Right atrium auricular region (tissue), 2 donors: ENCODE results near the gene ZNF280B. TPM values are rescaled to one million over a fixed set of nuclear protein-coding genes. Genes with fewer than 3 reads are reported as not detected.
"Not testable (repeated sequence)": the region's sequence is repeated elsewhere in the genome, so short reads cannot be mapped to it uniquely, and the experiment has no call there.

Experiments
- DNase-seq: peaks from one replicate; pipeline ENCODE4 v3.0.0-alpha.2; 2019; ENCODE audit warnings: low spot score
- H3K27ac ChIP-seq, 2 donors: fragments of 200-600 bp; sonication (generic); 1 replicate in 1 of 2; 2 replicates in 1 of 2; pipeline ENCODE4 v1.5.1; 2016 to 2019
- H3K27me3 ChIP-seq, 2 donors: fragments of 200-600 bp; sonication (generic); one replicate each; pipeline versions ENCODE4 v1.5.1 to v1.6.0; 2017 to 2019
- H3K36me3 ChIP-seq: fragments of 200-600 bp; sonication (generic); one replicate; pipeline ENCODE4 v1.5.1; 2016
- H3K4me1 ChIP-seq, 2 donors: fragments of 200-600 bp; sonication (generic); one replicate each; pipeline versions ENCODE4 v1.5.1 to v1.6.0; 2017 to 2019
- H3K4me3 ChIP-seq, 2 donors: fragments of 200-600 bp; sonication (generic); 1 replicate in 1 of 2; 2 replicates in 1 of 2; pipeline ENCODE4 v1.5.1; 2017 to 2019; ENCODE audit warnings: mild to moderate bottlenecking in 1 of 2, moderate library complexity in 1 of 2
- H3K9me3 ChIP-seq, 2 donors: fragments of 200-600 bp; sonication (generic); one replicate each; pipeline ENCODE4 v1.5.1; 2019
- CTCF ChIP-seq, 2 donors: fragments of 200-600 bp; sonication (generic); IDR thresholded peaks; one replicate each; pipeline ENCODE4 v1.5.1; 2019; ENCODE audit warnings: antibody characterized with exemption in 2 of 2
- total RNA-seq, 2 donors: library from RNA; depleted of rRNA; stranded (reverse); fragments of >200 nt; gene quantifications; one replicate each; pipeline ENCODE4 v1.1.0, GENCODE V29; 2016

The ZNF280B gene
- total RNA-seq, 2 donors from 2014 or later = 1.1 to 1.2 TPM

DNA sequence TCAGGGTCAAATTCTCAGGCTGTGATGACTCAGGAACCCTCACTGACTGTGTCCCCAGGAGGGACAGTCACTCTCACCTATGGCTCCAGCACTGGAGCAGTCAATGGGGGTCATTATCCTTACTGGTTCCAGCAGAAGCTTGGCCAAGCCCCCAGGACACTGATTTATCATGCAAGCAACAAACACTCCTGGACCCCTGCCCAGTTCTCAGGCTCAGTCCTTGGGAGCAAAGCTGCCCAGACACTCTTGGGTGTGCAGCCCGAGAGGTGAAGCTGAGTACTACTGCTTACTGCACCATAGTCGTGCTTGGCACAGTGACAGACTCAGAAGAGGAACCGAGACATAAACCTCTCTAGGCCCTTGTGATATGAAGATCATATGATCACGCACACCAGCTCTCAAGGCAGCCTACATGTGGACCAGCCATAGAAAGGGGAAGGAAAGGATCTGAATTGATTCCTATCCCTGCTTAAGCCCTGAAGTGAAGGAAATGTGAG lies 58.2 kb downstream of the ZNF280B start:
- Histone ChIP-seq H3K4me1 (no peaks in the 10 kb centered on the region), H3K36me3 (no peaks in the 10 kb centered on the region), H3K27ac (no peak overlapping the region), H3K4me3 (no peak overlapping the region), H3K9me3 (peaks cover 0 to 8% of the 10 kb centered on the region in 2 donors), H3K27me3 (no peaks in the 10 kb centered on the region)
- no peak for DNase-seq
- no peak for TF ChIP-seq CTCF (IDR thresholded peaks at IDR 0.05)

DNA sequence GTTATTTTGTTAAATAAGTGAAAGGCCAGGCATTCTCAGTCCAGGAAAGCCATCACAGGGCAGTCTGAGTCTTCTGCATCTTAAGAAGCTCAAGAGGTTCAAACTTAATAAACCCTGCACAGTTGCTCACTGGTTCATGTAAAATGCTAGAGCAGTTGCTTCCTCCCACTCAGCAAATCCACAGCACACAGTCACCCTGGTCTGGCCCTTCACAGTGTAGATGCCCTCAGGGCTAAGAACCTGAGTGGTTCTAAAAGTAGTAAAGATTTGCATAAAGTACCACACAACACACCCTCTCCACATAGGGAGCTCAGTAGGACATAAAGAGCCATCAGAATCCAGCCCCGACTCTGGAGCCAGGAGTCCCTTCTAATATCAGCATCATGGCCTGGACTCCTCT lies 58.7 kb downstream of the ZNF280B start:
- H3K36me3 ChIP-seq = no peaks in the 10 kb centered on the region
- H3K27me3 ChIP-seq = no peaks in the 10 kb centered on the region
- H3K9me3 ChIP-seq = peaks cover 0 to 9% of the 10 kb centered on the region in 2 donors
- no peak overlapping the region for H3K27ac ChIP-seq
- DNase-seq = no peak
- no peak overlapping the region for H3K4me3 ChIP-seq
- no peak for TF ChIP-seq CTCF (IDR thresholded peaks at IDR 0.05)
- H3K4me1 ChIP-seq = no peaks in the 10 kb centered on the region

DNA sequence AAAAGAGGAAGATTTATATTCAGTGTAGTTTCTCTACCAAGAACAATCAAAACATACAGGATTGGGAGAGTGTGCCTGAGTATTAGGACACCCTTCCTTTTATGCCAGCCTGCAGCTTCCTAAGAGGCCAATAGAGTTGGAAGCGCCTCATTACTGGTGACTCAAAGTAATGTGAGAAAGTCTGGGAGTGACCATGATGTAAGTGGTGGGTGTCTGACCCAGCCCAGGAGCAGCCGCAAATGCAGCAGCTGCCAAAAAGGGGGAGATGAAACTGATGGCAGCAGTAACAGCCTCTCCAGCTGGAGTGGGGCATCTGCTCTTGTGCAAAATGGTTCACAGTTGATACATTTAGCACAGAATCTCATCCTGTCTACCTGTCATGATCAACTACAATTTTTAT lies 62.0 kb downstream of the ZNF280B start:
- Histone ChIP-seq H3K27ac (no peak overlapping the region), H3K4me3 (no peak overlapping the region), H3K27me3 (no peaks in the 10 kb centered on the region), H3K36me3 (no peaks in the 10 kb centered on the region), H3K4me1 (no peaks in the 10 kb centered on the region), H3K9me3 (peaks cover 0 to 8% of the 10 kb centered on the region in 2 donors)
- DNase-seq = no peak
- TF ChIP-seq CTCF (IDR thresholded peaks at IDR 0.05) = no peak

GRCh38 chr22:22444007-22444589 lies 64.4 kb downstream of the ZNF280B start:
- H3K9me3 ChIP-seq, H3K4me3 ChIP-seq, H3K4me1 ChIP-seq, H3K27ac ChIP-seq, H3K36me3 ChIP-seq, H3K27me3 ChIP-seq, DNase-seq: not testable (repeated sequence)

GRCh38 chr22:22442928-22443709 lies 65.4 kb downstream of the ZNF280B start:
- Histone ChIP-seq H3K36me3 (no peaks in the 10 kb centered on the region), H3K4me1 (no peaks in the 10 kb centered on the region), H3K27ac (no peak overlapping the region), H3K9me3 (peaks cover 0 to 8% of the 10 kb centered on the region in 2 donors), H3K4me3 (no peak overlapping the region), H3K27me3 (no peaks in the 10 kb centered on the region)
- no peak for TF ChIP-seq CTCF (IDR thresholded peaks at IDR 0.05)
- no peak for DNase-seq

DNA sequence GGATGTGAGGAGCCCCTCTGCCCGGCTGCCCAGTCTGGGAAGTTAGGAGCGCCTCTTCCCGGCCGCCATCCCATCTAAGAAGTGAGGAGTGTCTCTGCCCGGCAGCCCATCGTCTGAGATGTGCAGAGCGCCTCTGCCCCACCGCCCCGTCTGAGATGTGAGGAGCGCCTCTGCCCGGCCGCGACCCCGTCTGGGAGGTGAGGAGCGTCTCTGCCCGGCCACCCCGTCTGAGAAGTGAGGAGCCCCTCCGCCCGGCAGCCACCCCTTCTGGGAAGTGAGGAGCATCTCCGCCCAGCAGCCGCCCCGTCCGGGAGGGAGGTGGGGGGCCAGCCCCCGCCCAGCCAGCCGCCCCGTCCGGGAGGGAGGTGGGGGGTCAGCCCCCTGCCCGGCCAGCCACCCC lies 66.9 kb downstream of the ZNF280B start:
- not testable (repeated sequence) for H3K27me3 ChIP-seq, H3K36me3 ChIP-seq

More for the DNA sequence above, 66.9 kb downstream of the ZNF280B start:
- H3K9me3 ChIP-seq, H3K27ac ChIP-seq, DNase-seq, H3K4me1 ChIP-seq, H3K4me3 ChIP-seq: not testable (repeated sequence)
